GM04503 (cell line): ENCODE measurements around the gene MPHOSPH8.
A peak's percentile ranks its signal among the peaks of the same experiment; 100 is the strongest.
"Not testable (repeated sequence)": the region's sequence is repeated elsewhere in the genome, so short reads cannot be mapped to it uniquely, and the experiment has no call there.

ENCODE experiments used
- DNase-seq: peaks from one replicate; pipeline ENCODE4 v3.0.0-alpha.2; 2012; ENCODE audit warnings: low read depth

MPHOSPH8 gene

GRCh38 chr13:19632915-19633478, 462 bp upstream of the MPHOSPH8 start:
- DNase-seq, result peak; percentile 11

DNA sequence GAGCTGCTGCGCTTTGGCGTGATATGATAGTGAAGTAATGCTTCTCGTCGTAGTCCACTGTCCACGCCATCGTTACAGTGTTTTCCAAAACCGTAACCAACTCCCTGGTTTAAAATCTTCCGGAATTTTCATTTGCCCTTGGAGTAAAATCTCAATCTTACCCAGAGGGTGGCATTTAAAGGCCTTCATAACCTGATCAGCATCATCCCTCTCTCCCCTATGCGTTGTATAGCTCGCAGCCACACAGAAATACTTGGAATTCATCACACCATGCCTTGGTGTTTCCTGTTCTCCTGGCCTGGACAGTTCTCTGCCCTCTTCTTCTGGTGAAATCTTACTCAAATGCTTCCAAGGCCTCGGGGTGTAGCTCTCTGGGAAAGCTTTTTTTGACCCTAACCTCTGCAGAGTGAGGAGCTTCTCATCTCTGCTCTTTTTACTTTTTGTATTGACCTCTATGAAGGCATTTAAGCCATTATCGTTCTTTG, 839 bp downstream of the MPHOSPH8 start:
- DNase-seq, result peak; percentile 15

- DNase-seq, result not testable (repeated sequence)
Observed at GRCh38 chr13:19635926-19636325, 2.5 kb downstream of the MPHOSPH8 start.

DNA sequence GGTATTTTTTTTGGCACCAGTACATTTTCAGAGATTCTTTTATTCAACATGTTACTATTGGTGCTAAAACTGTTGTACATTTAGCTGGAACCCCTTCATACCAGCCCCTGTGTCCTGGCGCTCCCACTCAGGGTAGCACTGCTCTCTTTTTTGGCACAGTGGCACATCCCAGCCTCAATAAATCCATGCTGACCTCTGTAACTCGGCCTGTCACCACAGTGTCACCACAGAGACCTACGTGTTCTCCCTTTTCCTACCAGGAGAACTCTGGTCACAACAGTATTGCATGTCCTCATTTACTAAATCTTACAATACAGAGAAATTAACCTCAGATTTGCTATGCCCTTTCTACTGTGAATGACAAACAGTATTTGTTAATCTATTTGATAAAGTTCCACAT, 10.2 kb downstream of the MPHOSPH8 start:
- no peak for DNase-seq

DNA sequence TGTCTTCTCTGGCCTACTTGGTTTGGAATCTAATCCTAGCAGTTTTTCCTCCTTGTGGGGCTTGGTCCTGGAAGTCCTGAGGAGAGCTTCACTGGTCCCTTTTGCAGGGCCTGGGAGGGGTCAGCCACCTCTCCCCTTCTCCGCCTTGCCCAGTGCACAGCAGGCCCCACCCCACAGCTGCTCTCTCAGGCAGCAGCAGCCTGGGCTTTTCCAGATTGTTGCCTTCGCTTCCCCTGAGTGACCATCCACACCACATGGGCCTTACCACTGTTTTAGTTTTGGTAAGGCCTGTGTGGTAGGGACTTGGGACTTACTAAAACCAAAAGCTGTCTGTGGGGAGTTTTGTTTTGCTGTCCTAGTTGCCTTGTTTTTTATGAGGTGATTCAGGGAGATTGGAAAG, 11.5 kb downstream of the MPHOSPH8 start:
- no peak for DNase-seq

GRCh38 chr13:19646063-19646462, 12.6 kb downstream of the MPHOSPH8 start:
- no peak for DNase-seq

GRCh38 chr13:19650742-19651141, 17.3 kb downstream of the MPHOSPH8 start:
- DNase-seq, result no peak

- no peak for DNase-seq
Observed at GRCh38 chr13:19657872-19658591, 24.6 kb downstream of the MPHOSPH8 start.

GRCh38 chr13:19658831-19659230, 25.4 kb downstream of the MPHOSPH8 start:
- no peak for DNase-seq

GRCh38 chr13:19661126-19661525, 27.7 kb downstream of the MPHOSPH8 start:
- DNase-seq, result no peak

DNA sequence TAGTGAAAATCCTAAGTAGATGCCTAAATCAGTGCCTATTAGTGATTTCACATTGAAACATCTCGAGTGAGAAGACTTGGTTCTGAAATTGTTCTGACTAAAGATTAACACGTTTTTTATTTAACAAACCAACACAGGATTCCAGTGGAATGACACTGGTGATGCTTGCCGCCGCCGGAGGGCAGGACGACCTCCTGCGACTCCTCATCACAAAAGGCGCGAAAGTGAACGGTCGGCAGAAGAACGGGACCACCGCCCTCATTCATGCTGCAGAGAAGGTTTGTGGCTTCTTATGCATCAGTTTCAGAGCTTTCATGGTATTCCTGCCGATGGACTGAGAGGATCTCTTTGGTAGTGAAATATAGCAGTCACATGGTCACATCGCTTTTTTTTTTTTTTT, 28.1 kb downstream of the MPHOSPH8 start:
- no peak for DNase-seq

DNA sequence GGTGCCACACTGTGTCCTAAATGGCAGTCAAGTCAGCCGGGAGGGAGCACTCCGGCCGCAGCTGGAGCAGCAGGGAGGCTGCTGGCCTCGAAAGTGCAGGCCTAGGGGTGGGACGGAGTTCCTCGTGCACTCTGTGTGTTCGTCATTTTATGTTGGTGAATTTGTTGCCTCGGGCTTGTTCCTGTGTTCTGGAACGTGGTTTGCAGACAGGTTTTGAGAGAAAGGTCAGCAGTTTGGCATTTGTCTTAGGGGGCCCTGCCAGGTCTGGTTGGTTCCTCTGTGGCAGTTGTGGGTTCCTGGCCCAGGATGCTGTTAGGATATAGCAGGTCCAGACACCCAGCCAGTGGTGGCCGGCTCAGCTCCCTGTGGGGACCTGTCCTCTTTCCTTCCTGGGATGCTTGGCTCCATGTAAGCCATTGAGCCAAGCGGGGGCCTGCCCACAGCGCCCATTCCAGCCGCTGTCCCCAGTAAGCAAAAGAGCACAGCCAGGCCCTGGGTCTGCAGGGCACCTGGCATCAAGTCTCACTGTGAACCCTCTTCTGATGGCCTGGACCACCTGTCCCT, 30.0 kb downstream of the MPHOSPH8 start:
- DNase-seq, result no peak

GRCh38 chr13:19664481-19665230, 31.2 kb downstream of the MPHOSPH8 start:
- DNase-seq, result no peak

- DNase-seq, result no peak
Observed at GRCh38 chr13:19665427-19665859, 32.0 kb downstream of the MPHOSPH8 start.

- no peak for DNase-seq
Observed at GRCh38 chr13:19668778-19669177, 35.3 kb downstream of the MPHOSPH8 start.

DNA sequence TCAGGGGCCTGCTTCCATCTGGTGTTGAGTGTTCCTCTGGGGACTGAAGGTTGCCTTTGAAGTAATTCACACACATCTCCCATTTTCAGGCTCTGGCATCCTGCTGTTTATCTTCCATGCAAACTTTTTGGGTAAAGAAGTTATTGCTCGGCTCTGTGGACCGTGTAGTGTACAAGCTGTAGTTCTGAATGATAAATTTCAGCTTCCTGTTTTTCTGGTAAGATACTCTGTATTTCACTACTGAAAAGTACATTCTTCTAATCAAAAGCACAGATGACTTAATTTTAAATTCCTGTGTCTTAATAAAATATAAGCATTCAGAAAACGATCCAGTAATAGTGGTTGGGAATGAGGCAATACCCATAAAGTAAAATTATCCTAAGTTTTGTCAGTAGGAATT, 36.7 kb downstream of the MPHOSPH8 start:
- no peak for DNase-seq

GRCh38 chr13:19672990-19673389, 39.5 kb downstream of the MPHOSPH8 start:
- DNase-seq, result no peak

DNA sequence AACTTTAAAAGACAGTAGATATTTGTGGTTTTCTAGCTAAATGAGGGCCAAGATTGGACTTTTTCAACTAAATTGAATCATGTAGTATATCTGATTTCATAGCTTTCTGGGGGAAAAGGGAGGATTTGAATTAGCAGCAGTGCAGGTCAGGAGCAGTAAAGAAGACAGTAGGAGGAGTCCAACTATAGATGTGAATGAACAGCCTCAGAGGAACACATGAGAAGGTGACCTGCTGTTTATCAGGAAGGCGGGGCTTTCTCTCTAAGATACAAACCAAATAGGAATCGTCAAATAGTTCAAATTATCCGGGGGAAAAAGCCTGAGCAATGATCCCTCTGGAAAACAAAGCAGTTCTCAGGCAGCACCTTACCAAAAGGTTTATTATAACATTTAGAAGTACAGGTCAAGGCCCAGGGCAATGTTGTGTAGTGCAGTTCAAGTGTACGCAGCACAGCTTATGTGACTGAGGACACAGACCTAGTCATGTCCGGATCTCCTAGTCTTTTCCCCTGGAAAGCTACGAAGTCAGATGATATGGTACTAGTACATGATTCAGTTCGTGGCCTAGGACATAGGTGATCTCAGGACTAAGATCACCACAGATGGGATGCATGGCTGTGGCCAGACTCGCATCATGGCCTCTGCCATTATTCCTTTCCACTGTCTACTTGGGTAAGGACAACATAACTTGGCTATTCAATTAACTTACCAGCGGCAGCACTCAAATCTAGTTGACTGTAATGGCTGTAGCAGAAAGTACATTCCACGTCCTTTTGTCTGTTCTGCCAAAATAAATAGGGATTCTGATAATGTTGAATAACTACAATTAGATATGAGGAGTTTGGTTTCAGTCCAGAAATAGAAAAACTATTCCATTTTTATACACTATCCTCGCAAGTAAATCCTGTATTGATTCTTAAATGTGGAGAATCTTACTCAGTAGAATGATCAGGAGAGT, 40.3 kb downstream of the MPHOSPH8 start:
- no peak for DNase-seq

GRCh38 chr13:19674898-19675297, 41.4 kb downstream of the MPHOSPH8 start:
- DNase-seq, result no peak

GRCh38 chr13:19676168-19676567, 42.7 kb downstream of the MPHOSPH8 start:
- DNase-seq, result no peak

GRCh38 chr13:19680751-19681150, 47.3 kb downstream of the MPHOSPH8 start:
- no peak for DNase-seq

DNA sequence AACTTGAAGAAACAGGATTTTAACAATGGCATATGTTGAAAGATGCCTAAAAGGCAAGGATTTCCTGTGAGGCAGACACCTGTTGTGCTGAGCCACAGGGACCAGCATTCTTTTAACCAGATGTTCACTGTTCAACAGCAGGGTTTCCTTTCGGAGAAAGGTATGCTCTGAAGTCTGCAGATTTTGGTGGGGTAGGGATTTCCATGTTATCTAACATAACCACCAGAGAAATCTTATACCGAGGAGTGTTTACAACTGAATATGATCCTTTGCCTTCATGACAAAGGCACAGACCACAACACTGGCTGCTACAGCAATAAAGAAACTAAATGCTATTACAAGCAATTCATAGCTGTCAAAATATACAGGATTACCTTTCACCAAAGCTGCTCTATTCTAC, 48.1 kb downstream of the MPHOSPH8 start:
- no peak for DNase-seq
